Measurements from ENCODE around the gene FKBP9. TPM values are rescaled to one million over a fixed set of nuclear protein-coding genes. Genes with fewer than 3 reads are reported as not detected.

Gene FKBP9
- total and polyA plus RNA-seq, 2 of the 4 experiments (the other 2 are of a cell fraction): 126 to 191 TPM

DNA sequence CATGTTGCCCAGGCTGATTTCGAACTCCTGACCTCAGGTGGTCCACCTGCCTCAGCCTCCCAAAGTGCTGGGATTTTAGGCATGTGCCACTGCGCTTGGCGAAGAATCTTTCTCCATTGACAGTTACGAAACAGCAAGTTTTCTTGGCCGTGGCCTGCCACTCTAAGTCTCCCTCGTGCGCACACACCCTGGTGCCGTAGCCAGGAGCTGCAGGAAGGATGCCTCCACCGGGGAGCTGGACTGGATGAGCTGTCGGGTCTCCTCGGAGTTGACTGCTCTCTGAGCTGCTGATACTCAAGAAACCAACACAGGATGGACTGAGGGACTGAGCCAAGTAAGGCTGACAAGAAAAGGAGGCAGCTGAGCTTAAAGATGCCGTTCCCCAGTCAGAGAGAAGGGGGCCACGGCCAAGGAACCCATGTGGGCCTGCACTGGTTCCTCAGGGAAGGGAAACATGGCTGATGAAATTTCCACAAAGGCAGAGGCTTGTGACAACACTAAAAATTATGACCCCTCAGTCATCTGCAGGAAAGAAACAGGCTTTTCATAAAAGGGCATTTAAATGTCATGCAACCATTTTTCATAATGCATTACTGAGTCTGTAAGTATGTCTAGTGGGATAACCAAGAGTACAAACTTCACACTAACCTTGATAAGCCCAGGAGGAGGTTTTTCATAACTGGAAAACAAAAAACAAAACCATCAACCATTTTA is 27.7 kb upstream of the FKBP9 start:
- Histone ChIP-seq H3K18ac (ENCODE audit: low read depth, low read length) (no peak overlapping the region), H3K56ac (ENCODE audit: extremely low read depth, insufficient read depth, low read length) (no peak overlapping the region), H4K5ac (ENCODE audit: low read depth, low read length) (no peak overlapping the region), H3K9me1 (ENCODE audit: insufficient read depth, low read length) (no peaks in the 10 kb centered on the region; the same call in 1 of the 2 replicates), H3K27me3 (ENCODE audit: control insufficient read depth, insufficient read depth, low read length) (no peaks in the 10 kb centered on the region), H3K4ac (ENCODE audit: low read depth, low read length) (no peak overlapping the region), H4K20me1 (ENCODE audit: insufficient read depth, low read length) (0 out of 2 replicates have a peak, but pooled peaks cover 3% of the 10 kb centered on the region), H2AFZ (replicated peaks; ENCODE audit: low read length, poor library complexity) (no peak overlapping the region), H2BK15ac (ENCODE audit: low read depth, low read length) (no peak overlapping the region), H3K4me3 (ENCODE audit: insufficient read depth, low read depth, low read length) (no peak overlapping the region), H3K9me3 (ENCODE audit: control insufficient read depth, insufficient read depth, low read length) (no peaks in the 10 kb centered on the region), H3K4me2 (ENCODE audit: low read depth, low read length) (no peak overlapping the region), H3K14ac (replicated peaks; ENCODE audit: low read depth, low read length) (no peak overlapping the region), H3K36me3 (ENCODE audit: control insufficient read depth, insufficient read depth, low read length) (peaks cover 33% of the 10 kb centered on the region), H4K91ac (ENCODE audit: insufficient read depth, low read depth, low read length) (no peak overlapping the region), H3K9ac (ENCODE audit: low read depth, low read length) (no peak overlapping the region), H3K23ac (ENCODE audit: low read depth, low read length) (no peak overlapping the region), H3K79me1 (ENCODE audit: low read depth in 1 of 2, low read length in 2 of 2) (peaks cover 19 to 54% of the 10 kb centered on the region in 2 experiments), H3K27ac (ENCODE audit: insufficient read depth, low read length) (no peak overlapping the region), H2BK120ac (ENCODE audit: low read depth, low read length) (no peak overlapping the region), H2AK5ac (ENCODE audit: low read depth, low read length) (no peak overlapping the region), H4K8ac (ENCODE audit: low read depth in 2 of 2, low read length in 2 of 2) (no peak overlapping the region), H2BK5ac (ENCODE audit: low read depth, low read length, poor library complexity, severe bottlenecking) (no peak overlapping the region), H2BK20ac (ENCODE audit: low read depth, low read length) (no peak overlapping the region), H3K4me1 (ENCODE audit: control insufficient read depth, insufficient read depth, low read length) (no peaks in the 10 kb centered on the region), H2AK9ac (replicated peaks; ENCODE audit: low read depth, low read length, poor library complexity) (no peak overlapping the region)
- in situ Hi-C loops (cut with MboI; ENCODE audit: low sequenced_read_pairs): no loop called here
- ChIA-PET CTCF (no interaction called here), POLR2A (ENCODE audit: unreplicated experiment) (interaction anchor here (0.6 kb wide), 1 partner anchor 260 kb away, joined by 10 read pairs; no protein-coding TSS in a partner anchor)
- dilution Hi-C loops (cut with HindIII; ENCODE audit: low sequenced_read_pairs, unreplicated experiment): no loop called here
- ATAC-seq (ENCODE audit: low read depth): no peak
- intact Hi-C loops (cut with micrococcal nuclease): no loop called here
- no TSS peak for BruUV-seq (replicated peaks)
- TF ChIP-seq POLR2A (IDR thresholded peaks at IDR 0.05; ENCODE audit: low read depth, low read length): no peak
- TF ChIP-seq NFE2L2 (IDR thresholded peaks at IDR 0.05; ENCODE audit: low read depth, low read length): no peak
- TF ChIP-seq MAZ (IDR thresholded peaks at IDR 0.05; ENCODE audit: borderline replicate concordance, low read depth, low read length): no peak
- TF ChIP-seq CTCF (conservative IDR thresholded peaks at IDR 0.05; ENCODE audit: low read depth, low read length): no peak
- no peak for TF ChIP-seq CEBPB (IDR thresholded peaks at IDR 0.05; ENCODE audit: low read depth, low read length)
- no peak for TF ChIP-seq FOS (IDR thresholded peaks at IDR 0.05; ENCODE audit: low read depth, low read length)
- TF ChIP-seq MAFK (IDR thresholded peaks at IDR 0.05; ENCODE audit: low read depth, low read length): no peak
- TF ChIP-seq SMC3 (IDR thresholded peaks at IDR 0.05; ENCODE audit: low read depth, low read length): no peak
- TF ChIP-seq USF2 (IDR thresholded peaks at IDR 0.05; ENCODE audit: low read depth, low read length): no peak
- no peak for TF ChIP-seq RCOR1 (IDR thresholded peaks at IDR 0.05; ENCODE audit: insufficient replicate concordance, low read length)
- no peak for TF ChIP-seq ELK1 (IDR thresholded peaks at IDR 0.05; ENCODE audit: borderline replicate concordance, low read depth, low read length)
- no peak for TF ChIP-seq BHLHE40 (IDR thresholded peaks at IDR 0.05; ENCODE audit: low read depth, low read length)
- no peak for TF ChIP-seq RAD21 (IDR thresholded peaks at IDR 0.05; ENCODE audit: low read length)
- no peak for DNase-seq
- WGBS, 2 experiments (ENCODE audit: extremely low coverage in 2 of 2, insufficient read length in 1 of 2): 89% methylated on average over 8 of the region's 13 CpGs; no CpG with 5 or more reads in 1 of the 2 experiments
